HG02884 (cell line): ENCODE results near the gene UACA.

Experiments
- ATAC-seq: cut with Tn5 transposase; IDR thresholded peaks from one replicate; pipeline ENCODE4 v1.9.1; 2021; ENCODE audit warnings: mild to moderate bottlenecking, moderate library complexity; ENCODE audit not compliant: unreplicated experiment

UACA gene

GRCh38 chr15:70783610-70784022, 20.3 kb upstream of the UACA start:
- ATAC-seq = no peak

- ATAC-seq = no peak
Measured at GRCh38 chr15:70783041-70783440, 19.7 kb upstream of the UACA start.

GRCh38 chr15:70781236-70781635, 17.9 kb upstream of the UACA start:
- ATAC-seq = no peak

- ATAC-seq = no peak
Measured at GRCh38 chr15:70778258-70779076, 15.1 kb upstream of the UACA start.

- no peak for ATAC-seq
Measured at GRCh38 chr15:70777170-70777926, 14.0 kb upstream of the UACA start.

- ATAC-seq = no peak
Measured at GRCh38 chr15:70775160-70775559, 11.8 kb upstream of the UACA start.

GRCh38 chr15:70772402-70772801, 9.0 kb upstream of the UACA start:
- no peak for ATAC-seq

- no peak for ATAC-seq
Measured at GRCh38 chr15:70770863-70771262, 7.5 kb upstream of the UACA start.

GRCh38 chr15:70768257-70768883, 5.0 kb upstream of the UACA start:
- no peak for ATAC-seq

- no peak for ATAC-seq
Measured at GRCh38 chr15:70767667-70768066, 4.3 kb upstream of the UACA start.

- ATAC-seq = no peak
Measured at GRCh38 chr15:70766597-70766996, 3.2 kb upstream of the UACA start.

GRCh38 chr15:70765504-70766281, 2.3 kb upstream of the UACA start:
- no peak for ATAC-seq

- no peak for ATAC-seq
Measured at GRCh38 chr15:70763950-70764730, 782 bp upstream of the UACA start.

- no peak for ATAC-seq
Measured at GRCh38 chr15:70762469-70763119, 764 bp downstream of the UACA start.

- ATAC-seq = no peak
Measured at GRCh38 chr15:70761931-70762468, 1.4 kb downstream of the UACA start.

GRCh38 chr15:70761046-70761445, 2.3 kb downstream of the UACA start:
- ATAC-seq = no peak

- no peak for ATAC-seq
Measured at GRCh38 chr15:70758790-70759462, 4.4 kb downstream of the UACA start.

- ATAC-seq = no peak
Measured at GRCh38 chr15:70757627-70758026, 5.7 kb downstream of the UACA start.

GRCh38 chr15:70754862-70755261, 8.5 kb downstream of the UACA start:
- ATAC-seq = no peak
